Mammary microvascular endothelial cell (primary cell): Measurements from ENCODE around the gene C1QTNF6. TPM values are rescaled to one million over a fixed set of nuclear protein-coding genes. Genes with fewer than 3 reads are reported as not detected.

ENCODE experiments used
- total RNA-seq: library from RNA; depleted of rRNA; stranded (reverse); fragments of >200 nt; gene quantifications from 2 replicates; pipeline ENCODE4 v1.2.3, GENCODE V29; 2015

The C1QTNF6 gene
- 10.0 and 10.9 TPM in 2 replicates for total RNA-seq

GRCh38 chr22:37187891-37188761 lies at the start of gene C1QTNF6:
C1QTNF6 (minus strand) TSS chr22:37188247; CDS start chr22:37188213, 34 bp downstream.

DNA sequence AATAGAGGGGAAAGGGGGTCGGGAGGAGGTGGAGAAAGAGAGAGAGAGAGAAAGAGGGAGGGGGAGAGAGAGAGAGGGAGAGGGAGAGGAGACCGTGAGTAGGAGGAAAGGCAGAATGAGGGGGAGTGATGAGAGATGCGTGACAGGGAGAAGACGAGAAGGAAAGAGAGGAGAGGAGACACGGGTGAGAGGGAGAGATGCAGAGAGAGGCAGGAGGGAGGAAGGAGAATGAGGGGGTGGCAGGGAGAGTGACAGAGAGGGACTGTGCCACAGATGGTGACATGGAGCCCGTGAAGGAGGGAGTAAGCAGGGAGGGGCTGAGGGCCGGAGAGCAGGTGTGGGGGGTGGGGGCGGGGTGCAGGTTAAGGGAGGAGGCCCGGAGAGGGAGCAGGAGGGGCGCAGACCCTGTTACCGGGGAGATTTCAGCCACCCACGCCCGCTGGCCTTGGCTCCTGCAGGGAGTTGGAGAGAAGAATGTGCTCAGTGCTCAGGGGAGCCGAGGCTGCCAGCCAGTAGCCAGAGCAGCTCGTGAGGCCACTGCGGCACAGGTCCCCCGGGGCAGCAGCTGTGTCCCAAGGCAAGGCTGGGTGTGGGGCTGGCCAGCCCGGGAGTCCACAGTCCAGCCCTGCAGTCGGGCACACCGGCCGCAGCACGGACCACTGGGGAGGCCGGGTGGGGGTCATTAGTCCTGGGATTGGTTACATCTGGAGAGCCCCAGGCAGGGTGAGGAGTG lies 24.3 kb upstream of the C1QTNF6 start, which contains the start of gene SSTR3:
TSS of gene SSTR3 (minus strand) at position 304 of the 733 bp plus-strand sequence. CDS start 4,674 bp downstream, outside the sequence.

Other genes starting within 250 kb of the C1QTNF6 start
- 36.4 and 40.8 TPM in 2 replicates for gene TST, start 168.8 kb downstream of the C1QTNF6 start, total RNA-seq
- 123 and 124 TPM in 2 replicates for gene MPST, start 168.5 kb downstream of the C1QTNF6 start, total RNA-seq
- gene KCTD17, start 136.5 kb downstream of the C1QTNF6 start, total RNA-seq, result 34.4 and 38.0 TPM in 2 replicates
- gene TMPRSS6, start 78.5 kb downstream of the C1QTNF6 start, total RNA-seq, result not detected in 2 replicates
- under 0.01 and 0.05 TPM in 2 replicates for gene IL2RB, start 38.3 kb downstream of the C1QTNF6 start, total RNA-seq
- gene SSTR3, start 24.2 kb upstream of the C1QTNF6 start, total RNA-seq, result not detected in 2 replicates
- gene RAC2, start 56.0 kb upstream of the C1QTNF6 start, total RNA-seq, result 353 and 394 TPM in 2 replicates
- gene CYTH4, start 94.3 kb upstream of the C1QTNF6 start, total RNA-seq, result 0.34 and 0.40 TPM in 2 replicates
- 0.30 and 0.40 TPM in 2 replicates for gene ELFN2, start 239.2 kb upstream of the C1QTNF6 start, total RNA-seq